GM18907 (cell line): ENCODE data around the gene KIF18B.

Experiments used
- ATAC-seq: cut with Tn5 transposase; IDR thresholded peaks from one replicate; pipeline ENCODE4 v1.9.1; 2021; ENCODE audit warnings: mild to moderate bottlenecking, moderate library complexity; ENCODE audit not compliant: unreplicated experiment

Gene KIF18B

GRCh38 chr17:44947461-44948314, at the start of gene KIF18B:
Gene KIF18B (minus strand): TSS chr17:44947773. CDS start chr17:44936344, 11,429 bp downstream.
- ATAC-seq, result peak; percentile 87

GRCh38 chr17:44996304-44996703, 48.7 kb upstream of the KIF18B start:
- no peak for ATAC-seq

DNA sequence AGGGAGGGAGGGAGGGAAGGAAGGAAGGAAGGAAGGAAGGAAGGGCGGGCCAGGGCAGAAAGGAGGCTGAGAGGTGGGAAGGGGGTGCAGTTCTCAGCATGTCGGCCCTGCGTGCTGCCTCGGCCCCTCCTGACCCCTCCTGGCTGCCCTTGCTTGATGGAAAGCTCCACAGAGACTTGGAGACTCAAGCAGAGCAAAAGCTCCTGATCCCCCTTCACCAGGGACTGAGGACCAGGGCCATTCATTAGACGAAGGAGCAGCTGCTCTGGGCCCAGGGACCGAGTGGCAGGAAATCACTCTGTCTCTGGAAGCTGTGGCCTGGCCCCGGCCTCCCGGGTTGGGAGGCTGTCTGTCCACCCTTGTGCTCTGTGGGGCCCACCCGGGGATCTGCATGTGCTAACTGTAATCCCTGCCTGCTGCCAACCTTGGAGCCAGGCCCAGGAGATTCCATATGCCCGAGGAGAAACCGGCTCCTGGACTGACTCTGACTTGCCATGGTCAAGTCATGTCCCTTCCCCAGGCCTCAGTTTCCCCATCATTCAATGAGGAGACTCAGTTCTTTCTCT, 47.9 kb upstream of the KIF18B start:
- ATAC-seq, result no peak

DNA sequence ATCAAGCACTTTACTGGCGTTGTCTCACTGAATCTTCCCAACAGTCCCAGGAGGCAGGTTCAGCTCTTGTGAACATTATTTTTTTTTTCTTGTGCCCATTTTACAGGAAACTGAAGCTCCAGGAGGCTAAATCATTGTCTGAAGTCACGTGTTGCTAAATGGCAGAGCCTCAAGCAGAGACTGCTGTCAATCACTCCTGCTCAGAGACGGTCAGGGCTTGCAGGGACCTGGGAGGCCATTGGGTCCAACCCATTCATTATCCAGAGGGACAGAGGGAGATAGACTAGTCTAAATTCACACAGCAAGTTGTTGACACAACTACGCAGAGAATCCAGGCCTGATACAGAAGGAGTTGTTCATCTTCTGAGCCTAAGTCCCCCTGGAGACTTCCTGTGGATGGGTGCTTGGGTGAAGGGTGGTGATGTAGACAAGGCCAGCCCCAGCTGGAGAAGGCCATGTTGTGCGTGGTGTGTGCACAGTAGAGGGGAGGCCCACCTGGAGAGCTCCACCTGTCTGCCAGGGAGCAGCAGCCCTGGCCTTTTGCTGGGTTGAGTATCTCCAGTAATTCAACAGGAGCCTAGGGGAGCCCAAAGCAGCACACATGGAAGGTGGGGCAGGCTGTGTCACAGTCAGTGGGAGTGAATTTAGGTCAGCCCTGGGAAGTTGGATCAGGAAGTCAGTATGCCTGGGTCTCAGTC, 44.8 kb upstream of the KIF18B start:
- ATAC-seq, result no peak

DNA sequence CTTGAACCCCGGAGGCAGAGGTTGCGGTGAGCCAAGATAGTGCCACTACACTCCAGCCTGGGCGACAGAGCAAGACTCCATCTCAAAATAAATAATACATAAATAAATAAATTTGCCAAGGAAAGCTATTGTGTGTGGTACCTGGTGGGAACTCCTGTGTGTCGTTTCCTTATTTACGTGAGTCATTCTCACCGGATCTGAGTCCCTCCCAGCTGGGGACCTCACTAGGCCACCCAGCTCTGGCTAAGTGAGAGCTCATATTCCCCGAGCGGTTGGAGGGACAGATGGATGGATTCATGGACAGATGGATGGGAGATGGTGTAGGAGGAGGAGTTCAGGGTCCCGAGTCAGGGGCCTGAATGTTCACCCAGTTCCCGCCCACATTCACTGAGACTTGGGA, 43.4 kb upstream of the KIF18B start:
- ATAC-seq, result no peak

DNA sequence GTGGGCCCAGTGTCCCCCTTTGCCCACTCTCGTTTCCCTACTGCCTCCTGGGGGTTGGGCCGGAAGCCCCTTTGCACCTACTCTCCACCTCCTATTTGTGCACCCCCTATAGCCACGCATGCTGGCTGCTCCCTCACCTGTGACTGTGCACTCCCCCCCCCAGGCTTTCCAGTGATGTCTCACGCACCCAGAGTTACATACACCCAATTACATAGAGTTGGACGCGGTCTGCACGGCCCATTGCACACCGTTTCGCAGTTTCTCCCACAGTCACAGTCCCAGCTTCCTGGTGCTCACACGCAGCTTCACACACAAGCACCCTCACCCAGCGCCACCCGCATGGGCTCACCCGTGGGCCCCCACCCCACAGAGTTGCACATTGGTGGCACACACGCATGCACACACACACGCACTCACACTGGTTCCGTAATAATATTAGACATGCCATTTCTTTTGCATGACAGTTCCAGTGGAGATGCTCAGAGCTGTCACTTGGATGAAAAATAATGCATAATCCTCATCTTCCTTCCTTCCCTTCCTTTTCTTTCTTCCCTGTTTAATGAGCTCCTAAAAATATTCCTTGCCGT, 42.1 kb upstream of the KIF18B start:
- ATAC-seq, result no peak

GRCh38 chr17:44988044-44988942, 40.7 kb upstream of the KIF18B start:
- no peak for ATAC-seq

- no peak for ATAC-seq
Measured at GRCh38 chr17:44983563-44983962, 36.0 kb upstream of the KIF18B start.

GRCh38 chr17:44982113-44982702, 34.6 kb upstream of the KIF18B start:
- ATAC-seq, result no peak

GRCh38 chr17:44981221-44981968, 33.8 kb upstream of the KIF18B start:
- ATAC-seq, result no peak

DNA sequence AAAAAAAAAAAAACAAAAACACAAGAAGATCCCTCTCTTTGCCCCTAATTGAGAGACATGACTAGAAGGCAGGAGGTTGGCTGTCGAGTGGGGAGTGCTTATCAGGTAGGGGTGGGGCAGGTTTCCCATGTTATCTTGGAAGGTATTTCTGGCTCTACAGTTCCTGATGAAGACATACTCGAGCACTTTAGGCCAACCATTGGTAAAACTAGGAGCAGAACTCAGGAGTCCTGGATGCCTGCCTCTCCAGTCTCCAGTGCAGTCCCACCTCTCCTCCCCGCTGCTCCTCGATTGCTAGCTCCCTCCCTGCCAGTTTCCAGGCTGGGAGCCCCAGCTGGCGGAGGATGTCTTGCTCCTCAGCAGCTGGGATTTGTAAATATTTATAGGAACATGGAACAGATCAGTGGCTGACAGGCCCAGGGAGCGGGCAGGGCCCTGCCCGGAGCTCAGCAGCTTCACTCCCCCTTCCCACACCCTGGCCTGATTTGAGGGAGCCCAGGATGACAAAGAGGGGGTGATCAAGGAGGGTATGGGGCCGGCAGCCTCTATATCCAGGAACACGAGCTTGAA, 31.9 kb upstream of the KIF18B start:
- no peak for ATAC-seq

DNA sequence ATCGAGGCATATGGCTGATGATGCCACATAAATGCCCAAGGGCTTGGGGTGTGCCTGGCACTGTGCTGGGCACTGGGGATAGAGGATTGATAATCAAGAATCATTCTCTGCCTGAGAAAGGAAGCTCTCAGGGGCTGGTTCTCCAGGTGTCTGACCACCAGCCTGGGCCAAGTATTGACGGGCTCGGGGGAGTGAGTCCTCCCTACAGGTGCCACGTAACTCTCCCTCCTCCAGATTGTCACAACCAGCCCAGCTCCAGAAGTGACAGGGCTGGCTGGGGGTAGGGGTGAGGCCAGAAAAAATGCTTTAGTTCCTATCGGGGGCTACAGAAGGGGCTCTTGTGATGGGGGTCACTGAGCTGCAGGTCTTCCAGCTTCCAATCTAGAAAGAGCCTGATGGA, 31.2 kb upstream of the KIF18B start:
- no peak for ATAC-seq

- ATAC-seq, result no peak
Measured at GRCh38 chr17:44977814-44978550, 30.4 kb upstream of the KIF18B start.

- no peak for ATAC-seq
Measured at GRCh38 chr17:44977065-44977464, 29.5 kb upstream of the KIF18B start.

DNA sequence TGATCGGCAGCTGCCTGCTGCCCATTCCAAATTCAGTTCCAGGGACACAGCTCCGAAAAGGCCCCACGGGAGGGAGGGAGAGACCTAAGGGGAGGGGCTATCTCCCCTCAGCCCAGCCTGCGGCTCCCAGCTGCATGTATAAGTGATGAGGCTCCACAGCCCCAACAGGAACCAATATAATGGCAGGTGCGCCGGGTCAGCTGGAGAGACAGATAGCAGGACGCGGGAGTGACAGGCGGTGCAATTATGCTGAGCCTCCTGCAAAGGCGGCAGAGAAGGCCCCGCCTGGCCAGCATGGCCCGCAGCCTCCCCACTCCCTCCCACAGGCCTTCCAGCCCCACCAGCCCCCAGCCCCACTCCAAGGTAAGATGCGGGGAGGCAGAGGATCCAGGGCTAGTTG, 28.6 kb upstream of the KIF18B start:
- no peak for ATAC-seq

GRCh38 chr17:44972953-44973352, 25.4 kb upstream of the KIF18B start:
- ATAC-seq, result no peak

DNA sequence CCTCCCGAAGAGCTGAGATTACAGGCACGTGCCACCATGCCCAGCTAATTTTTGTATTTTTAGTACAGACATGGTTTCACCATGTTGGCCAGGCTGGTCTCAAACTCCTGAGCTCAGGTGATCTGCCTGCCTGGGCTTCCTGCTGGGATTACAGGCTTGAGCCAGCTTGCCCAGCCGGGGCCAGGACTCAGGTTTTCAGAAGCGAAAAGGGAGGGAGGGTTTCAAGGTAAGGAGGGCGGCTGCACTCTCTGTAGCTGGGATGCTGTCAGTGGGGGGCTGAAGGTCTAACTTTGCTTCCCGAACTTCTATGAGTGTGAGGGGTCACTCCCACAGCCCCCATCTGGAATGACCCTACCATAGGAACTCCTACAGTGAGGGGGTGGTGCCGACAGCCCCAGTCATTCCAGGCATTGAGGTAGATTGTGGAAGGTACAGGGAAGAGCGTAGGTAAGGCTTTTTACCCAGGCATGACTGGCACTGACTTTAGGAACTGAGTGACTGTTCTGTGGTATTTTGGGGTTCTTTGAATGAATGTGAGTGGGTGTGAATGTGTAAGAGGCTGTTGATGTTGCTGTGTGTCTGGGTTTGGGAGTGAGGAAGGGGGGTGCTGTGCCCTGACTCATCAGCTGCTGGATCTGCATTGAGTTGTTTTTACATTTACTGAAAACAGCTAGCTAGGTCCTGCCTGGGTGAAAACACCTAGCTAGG, 24.4 kb upstream of the KIF18B start:
- no peak for ATAC-seq
